Measurements from ENCODE around the gene LAPTM5. TPM values are rescaled to one million over a fixed set of nuclear protein-coding genes. Genes with fewer than 3 reads are reported as not detected.

Gene LAPTM5
- total RNA-seq, 1 donor from 2014 or later: 179 TPM

Other genes with a start within 250 kb of the LAPTM5 start
- 0.50 and 0.54 TPM in 2 replicates for gene MATN1, start 34.2 kb downstream of the LAPTM5 start, total RNA-seq
- gene SDC3, start 151.0 kb upstream of the LAPTM5 start, total RNA-seq: 0.33 and 0.44 TPM in 2 replicates